HG02759 (cell line): ENCODE results near the gene FOXJ2.
"Not testable (repeated sequence)": the region's sequence is repeated elsewhere in the genome, so short reads cannot be mapped to it uniquely, and the experiment has no call there.

ENCODE experiments used
- ATAC-seq: cut with Tn5 transposase; IDR thresholded peaks from one replicate; pipeline ENCODE4 v1.9.1; 2021; ENCODE audit warnings: mild to moderate bottlenecking, moderate library complexity; ENCODE audit not compliant: unreplicated experiment

FOXJ2 gene

DNA sequence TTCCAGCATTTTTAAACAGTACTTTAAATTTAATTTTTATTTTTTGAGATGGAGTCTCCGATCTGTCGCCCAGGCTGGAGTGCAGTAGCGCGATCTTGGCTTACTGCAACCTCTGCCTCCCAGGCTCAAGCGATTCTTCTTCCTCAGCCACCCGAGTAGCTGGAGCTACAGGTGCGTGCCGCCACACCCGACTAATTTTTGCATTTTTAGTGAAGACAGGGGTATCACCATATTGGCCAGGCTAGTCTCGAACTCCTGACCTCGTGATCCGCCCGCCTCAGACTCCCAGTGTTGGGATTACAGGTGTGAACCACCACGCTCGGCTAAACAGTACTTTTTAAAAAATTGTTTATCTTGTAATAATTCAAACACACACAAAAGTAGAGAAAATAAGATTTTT lies 4.2 kb upstream of the FOXJ2 start:
- ATAC-seq = no peak

DNA sequence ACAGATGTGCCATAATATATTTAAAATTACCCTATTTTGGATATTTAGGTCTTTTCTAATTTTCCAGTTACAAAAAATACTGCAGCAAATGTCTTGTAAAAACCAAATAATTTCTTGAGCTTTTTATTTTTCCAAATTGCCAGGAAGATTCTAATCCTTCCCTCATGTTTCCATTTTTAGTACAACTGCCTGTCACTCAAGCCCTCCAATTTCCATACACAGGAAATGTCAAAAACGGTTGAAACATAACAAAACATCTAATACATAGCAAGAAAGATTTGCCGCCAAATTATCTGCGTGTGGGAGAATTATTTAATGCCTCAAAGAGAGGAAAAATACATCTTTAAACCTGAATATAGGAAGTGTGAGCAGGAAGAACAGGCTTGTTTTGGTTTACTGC lies 2.3 kb upstream of the FOXJ2 start:
- no peak for ATAC-seq

DNA sequence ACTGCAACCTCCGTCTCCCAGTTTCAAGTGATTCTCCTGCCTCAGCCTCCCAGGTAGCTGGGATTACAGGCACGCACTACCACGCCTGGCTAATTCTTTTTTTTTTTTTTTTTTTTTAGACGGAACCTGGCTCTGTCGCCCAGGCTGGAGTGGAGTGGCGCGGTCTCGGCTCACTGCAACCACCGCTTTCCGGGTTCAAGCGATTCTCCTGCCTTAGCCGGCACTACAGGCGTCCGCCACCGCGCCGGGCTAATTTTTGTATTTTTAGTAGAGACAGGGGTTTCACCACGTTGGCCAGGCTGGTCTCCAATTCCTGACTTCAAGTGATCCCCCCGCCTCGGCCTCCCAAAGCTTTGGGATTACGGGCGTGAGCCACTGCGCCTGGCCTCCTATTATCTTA lies 1.5 kb upstream of the FOXJ2 start:
- ATAC-seq = not testable (repeated sequence)

GRCh38 chr12:8031872-8032241 lies 659 bp upstream of the FOXJ2 start:
- ATAC-seq = no peak

- peak; percentile 14 for ATAC-seq
These were observed 883 bp downstream of the FOXJ2 start for GRCh38 chr12:8033153-8034044.

- ATAC-seq = no peak
These were observed 2.3 kb downstream of the FOXJ2 start for GRCh38 chr12:8034802-8035201.

- ATAC-seq = no peak
These were observed 3.0 kb downstream of the FOXJ2 start for GRCh38 chr12:8035440-8036010.

- no peak for ATAC-seq
These were observed 3.8 kb downstream of the FOXJ2 start for GRCh38 chr12:8036346-8036745.

GRCh38 chr12:8037046-8037663 lies 4.6 kb downstream of the FOXJ2 start:
- no peak for ATAC-seq

GRCh38 chr12:8037947-8038346 lies 5.4 kb downstream of the FOXJ2 start:
- ATAC-seq = no peak

- no peak for ATAC-seq
These were observed 6.2 kb downstream of the FOXJ2 start for GRCh38 chr12:8038659-8039114.

- ATAC-seq = no peak
These were observed 8.3 kb downstream of the FOXJ2 start for GRCh38 chr12:8040791-8041190.

DNA sequence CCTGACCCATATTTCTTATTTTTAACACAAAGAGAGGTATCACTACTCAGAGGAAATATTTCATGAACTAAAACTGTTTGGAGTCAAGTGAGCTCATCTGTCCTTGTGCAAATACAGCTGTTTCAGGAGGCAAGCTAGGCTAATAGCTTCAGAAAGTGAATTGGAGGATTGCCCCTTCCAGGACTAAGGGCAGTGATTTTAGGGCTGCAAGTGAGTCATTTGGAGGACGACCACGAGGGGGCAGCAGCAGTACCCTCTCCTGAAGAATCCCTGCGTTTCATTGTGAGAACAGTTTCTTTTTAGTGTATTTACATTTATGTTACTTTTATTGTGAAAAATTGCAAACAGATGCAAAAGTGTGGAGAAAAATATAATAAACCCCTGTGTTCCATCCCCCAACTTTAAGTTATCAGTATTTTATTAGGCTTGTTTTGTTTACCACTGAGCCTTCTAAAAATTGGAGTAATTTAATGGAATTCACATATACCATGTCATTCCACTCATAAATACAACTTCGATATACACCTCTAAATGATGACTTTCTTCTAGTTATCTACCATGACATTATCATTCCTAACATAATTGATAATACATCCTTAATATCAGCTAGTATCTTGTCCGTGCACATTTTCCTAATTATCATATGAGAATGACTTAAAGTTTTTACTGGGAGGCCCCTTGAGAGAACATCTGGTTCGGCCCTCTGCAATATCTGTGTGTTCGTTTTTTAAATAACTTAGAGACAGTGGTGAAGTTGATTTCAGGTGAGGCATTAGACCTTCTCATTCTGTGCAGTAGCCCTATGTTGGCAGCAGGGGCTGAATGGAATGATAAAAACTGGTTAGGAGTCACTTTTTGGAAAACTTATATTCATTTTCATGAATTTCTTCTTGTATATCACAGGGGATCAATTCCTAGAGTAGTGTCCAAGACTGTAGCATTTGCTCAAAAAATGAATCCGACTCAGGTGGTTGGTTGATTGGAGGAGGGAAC lies 13.7 kb downstream of the FOXJ2 start:
- ATAC-seq = no peak

DNA sequence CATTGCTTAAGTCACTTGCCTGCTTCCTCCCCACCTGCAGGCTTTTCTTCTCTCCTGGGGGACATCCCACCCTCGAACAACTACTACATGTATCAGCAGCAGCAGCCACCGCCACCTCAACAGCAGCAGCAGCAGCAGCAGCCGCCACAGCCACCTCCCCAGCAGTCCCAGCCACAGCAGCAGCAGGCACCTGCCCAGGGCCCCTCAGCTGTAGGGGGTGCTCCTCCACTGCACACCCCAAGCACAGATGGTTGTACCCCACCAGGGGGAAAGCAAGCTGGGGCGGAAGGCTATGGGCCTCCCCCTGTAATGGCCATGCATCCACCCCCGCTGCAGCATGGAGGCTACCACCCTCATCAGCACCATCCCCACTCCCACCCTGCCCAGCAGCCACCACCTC lies 15.3 kb downstream of the FOXJ2 start:
- no peak for ATAC-seq

- ATAC-seq = no peak
These were observed 16.4 kb downstream of the FOXJ2 start for GRCh38 chr12:8048906-8049305.

- ATAC-seq = no peak
These were observed 18.2 kb downstream of the FOXJ2 start for GRCh38 chr12:8050600-8051250.

GRCh38 chr12:8052679-8053078 lies 20.2 kb downstream of the FOXJ2 start:
- ATAC-seq = no peak

- ATAC-seq = no peak
These were observed 22.3 kb downstream of the FOXJ2 start for GRCh38 chr12:8054816-8055215.

DNA sequence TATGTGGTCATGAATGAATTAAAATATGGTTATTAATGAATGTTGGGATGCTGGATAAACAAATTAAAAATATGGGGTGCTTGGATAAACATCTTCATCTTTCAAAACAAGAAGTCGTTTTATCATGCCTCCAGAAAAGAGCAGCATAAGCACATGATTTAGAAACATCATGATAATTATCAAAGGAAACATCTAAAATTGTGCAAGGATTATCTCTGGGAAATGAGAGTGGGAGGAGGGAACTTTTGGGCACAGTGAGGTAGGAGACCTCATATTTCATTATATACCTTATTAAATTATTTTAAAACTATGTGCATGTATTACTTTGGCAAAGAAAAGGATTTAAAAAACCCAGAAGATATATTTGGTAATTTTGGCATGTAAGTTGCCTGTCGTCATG lies 24.8 kb downstream of the FOXJ2 start:
- no peak for ATAC-seq

- no peak for ATAC-seq
These were observed 25.3 kb downstream of the FOXJ2 start for GRCh38 chr12:8057839-8058238.
